GM12864 (cell line): ENCODE data around the gene NCOA6.
"Not testable (repeated sequence)": the region's sequence is repeated elsewhere in the genome, so short reads cannot be mapped to it uniquely, and the experiment has no call there.

Experiments
- DNase-seq: peaks from one replicate; pipeline ENCODE4 v3.0.0-alpha.2; 2011; ENCODE audit warnings: low read depth
- H3K4me3 ChIP-seq: 2 replicates; pipeline ENCODE4 v1.5.1; 2011; ENCODE audit warnings: mild to moderate bottlenecking, low read depth, low read length, control low read depth
- TF ChIP-seq, protein P1 (sequence below): IDR thresholded peaks from 2 replicates; pipeline ENCODE4 v1.5.1; 2011; ENCODE audit warnings: low read depth, mild to moderate bottlenecking, moderate library complexity, low read length, control low read depth, inconsistent platforms; ENCODE audit errors: missing control alignments

Gene NCOA6

DNA sequence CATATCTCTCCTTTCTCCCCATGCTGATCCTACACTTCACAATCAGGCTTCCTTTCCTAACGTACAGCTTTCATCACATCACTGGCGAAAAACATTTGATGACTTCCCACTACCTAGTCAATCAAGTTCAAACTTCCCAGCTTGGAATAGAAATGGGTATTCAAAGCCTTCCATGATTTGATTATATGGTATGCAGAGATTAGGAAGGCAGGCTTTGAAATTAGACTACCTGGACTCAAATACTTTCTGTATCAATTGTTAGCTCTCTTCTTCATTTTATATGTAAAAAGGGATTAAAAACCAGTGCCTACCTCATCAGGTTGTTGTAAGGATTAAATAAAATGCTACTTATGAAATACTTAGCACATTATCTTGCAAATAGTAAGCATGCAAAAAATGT is 7.7 kb downstream of the NCOA6 start:
- no peak overlapping the region for H3K4me3 ChIP-seq
- TF ChIP-seq, protein P1, sequence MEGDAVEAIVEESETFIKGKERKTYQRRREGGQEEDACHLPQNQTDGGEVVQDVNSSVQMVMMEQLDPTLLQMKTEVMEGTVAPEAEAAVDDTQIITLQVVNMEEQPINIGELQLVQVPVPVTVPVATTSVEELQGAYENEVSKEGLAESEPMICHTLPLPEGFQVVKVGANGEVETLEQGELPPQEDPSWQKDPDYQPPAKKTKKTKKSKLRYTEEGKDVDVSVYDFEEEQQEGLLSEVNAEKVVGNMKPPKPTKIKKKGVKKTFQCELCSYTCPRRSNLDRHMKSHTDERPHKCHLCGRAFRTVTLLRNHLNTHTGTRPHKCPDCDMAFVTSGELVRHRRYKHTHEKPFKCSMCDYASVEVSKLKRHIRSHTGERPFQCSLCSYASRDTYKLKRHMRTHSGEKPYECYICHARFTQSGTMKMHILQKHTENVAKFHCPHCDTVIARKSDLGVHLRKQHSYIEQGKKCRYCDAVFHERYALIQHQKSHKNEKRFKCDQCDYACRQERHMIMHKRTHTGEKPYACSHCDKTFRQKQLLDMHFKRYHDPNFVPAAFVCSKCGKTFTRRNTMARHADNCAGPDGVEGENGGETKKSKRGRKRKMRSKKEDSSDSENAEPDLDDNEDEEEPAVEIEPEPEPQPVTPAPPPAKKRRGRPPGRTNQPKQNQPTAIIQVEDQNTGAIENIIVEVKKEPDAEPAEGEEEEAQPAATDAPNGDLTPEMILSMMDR, result no peak
- no peak for DNase-seq

DNA sequence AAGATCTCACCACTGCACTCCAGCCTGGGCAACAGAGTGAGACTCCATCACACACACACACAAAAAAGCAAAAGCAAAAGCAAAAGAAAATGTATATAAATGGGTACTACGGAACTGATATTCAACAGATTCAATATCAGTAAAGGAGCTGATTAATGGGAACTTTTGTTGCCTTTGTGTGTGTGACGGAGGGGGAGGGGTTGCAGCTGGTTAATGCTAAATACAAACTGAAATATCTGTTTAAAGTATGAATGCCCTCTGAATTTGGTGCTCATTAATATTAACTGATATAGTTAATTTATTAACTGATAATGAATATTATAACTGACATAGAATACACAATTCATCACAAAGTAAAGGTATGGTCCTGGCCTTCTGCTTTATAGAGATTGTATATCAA is 8.4 kb downstream of the NCOA6 start:
- no peak overlapping the region for H3K4me3 ChIP-seq
- no peak for DNase-seq
- TF ChIP-seq, protein P1, result no peak

DNA sequence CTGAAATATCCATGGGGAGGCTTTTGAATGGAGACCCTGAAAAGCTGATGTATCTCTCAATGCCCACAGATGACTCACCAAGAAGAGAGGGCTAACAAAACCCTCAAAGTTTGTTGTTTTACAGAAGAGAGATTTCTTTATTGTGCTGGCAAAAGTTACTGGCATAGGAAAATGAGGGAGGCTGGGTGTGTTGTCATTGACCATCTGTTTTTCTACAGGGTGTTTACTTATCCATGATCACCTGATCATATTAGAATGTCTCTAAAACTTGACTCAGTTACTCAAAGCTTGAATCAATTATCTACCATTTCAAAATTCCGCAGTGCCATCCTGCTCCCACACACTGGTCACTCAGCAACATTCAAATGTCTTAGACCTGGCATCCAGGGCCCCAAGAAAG is 9.8 kb downstream of the NCOA6 start:
- TF ChIP-seq, protein P1, result no peak
- no peak overlapping the region for H3K4me3 ChIP-seq
- no peak for DNase-seq

DNA sequence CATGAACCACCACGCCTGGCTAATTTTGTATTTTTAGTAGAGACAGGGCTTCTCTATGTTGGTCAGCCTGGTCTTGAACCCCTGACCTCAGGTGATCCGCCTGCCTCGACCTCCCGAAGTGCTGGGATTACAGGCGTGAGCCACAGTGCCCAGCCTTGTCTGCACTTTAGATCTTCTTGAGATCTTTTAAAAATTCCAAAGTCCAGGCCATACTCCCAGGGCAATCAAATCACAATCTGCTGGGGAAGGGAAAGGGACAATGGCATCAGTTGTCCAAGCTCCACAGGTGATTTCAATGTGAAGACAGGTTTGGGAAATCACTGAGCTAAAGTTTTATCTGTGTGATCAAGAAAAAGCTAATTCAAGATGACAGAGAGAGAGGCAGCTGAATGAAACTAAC is 16.9 kb downstream of the NCOA6 start:
- no peak for DNase-seq
- H3K4me3 ChIP-seq, result no peak overlapping the region
- TF ChIP-seq, protein P1, result no peak

DNA sequence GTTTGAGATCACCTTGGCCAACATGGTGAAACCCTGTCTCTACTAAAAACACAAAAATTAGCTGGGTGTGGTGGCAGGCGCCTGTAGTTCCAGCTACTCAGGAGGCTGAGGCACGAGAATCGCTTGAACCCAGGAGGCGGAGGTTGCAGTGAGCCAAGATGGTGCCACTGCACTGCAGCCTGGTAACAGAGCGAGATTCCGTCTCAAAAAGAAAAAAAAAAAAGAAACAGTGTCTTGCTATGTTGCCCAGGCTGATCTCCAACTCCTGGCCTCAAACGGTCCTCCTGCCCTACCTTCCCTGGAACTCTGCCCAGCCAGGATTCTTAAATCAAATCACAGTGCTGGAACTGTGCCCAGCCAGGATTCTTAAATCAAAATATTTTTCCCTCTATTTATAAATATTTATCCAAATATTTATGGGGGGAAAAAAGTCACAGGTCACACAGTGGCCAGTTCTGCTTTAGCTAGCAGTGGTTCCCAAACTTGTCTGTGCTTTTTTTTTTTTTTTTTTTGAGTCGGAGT is 17.4 kb downstream of the NCOA6 start:
- H3K4me3 ChIP-seq, DNase-seq: not testable (repeated sequence)

DNA sequence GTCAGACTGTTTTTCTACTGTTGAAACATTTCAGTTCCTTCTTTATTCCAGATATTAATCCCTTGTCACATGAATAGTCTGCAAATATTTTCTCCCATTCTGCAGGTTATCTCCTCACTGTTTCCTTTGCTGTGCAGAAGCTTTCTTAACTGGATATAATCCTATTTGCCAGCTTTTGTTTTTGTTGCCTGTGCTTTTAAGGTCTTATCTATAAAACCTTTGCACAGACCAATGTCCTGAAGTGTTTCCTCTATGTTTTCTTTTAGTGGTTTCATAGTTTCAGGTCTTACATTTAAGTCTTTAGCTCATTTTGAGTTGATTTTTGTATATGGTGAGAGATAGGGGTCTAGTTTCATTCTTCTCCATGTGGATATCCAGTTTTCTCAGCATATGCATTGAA is 19.2 kb downstream of the NCOA6 start:
- TF ChIP-seq, protein P1, result no peak
- no peak for DNase-seq
- H3K4me3 ChIP-seq, result no peak overlapping the region

DNA sequence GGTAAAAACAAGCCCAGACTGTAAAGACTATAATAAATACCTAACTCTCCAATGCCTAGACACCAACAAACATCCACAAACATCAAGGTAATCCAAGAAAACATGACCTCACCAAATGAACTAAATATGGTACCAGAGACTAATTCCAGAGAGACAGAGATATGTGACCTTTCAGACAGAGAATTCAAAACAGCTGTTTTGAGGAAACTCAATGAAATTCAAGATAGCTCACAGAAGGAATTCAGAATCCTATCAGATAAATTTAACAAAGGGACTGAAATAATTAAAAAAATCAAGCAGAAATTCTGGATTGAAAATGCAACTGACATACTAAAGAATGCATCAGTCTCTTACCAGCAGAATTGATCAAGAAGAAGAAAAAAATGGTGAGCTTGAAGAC is 26.6 kb downstream of the NCOA6 start:
- TF ChIP-seq, protein P1, result no peak
- no peak for DNase-seq
- H3K4me3 ChIP-seq, result no peak overlapping the region

DNA sequence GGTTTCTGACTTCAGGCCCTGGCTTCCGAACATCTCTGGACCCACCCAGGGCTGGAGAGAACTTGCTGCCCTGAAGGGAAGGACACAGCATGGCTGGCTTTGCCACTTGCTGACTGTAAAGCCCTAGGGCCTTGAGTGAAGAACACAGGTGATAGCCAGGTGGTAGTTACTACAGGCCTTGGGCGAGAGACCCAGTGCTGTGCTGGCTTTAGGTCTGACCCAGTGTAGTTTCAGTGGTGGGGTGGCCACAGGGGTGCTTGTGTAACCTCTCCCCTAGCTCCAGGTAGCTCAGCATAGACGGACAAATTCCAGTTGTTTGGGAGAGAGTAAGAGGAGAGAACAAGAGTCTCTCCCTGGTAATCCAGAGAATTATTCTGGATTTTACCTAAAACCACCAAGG is 27.1 kb downstream of the NCOA6 start:
- no peak for DNase-seq
- TF ChIP-seq, protein P1, result no peak
- H3K4me3 ChIP-seq, result no peak overlapping the region
